Activated T-cell treated with anti-CD3 and anti-CD28 coated beads, Interleukin-2, amount 50 U/mL, for 48 hours (primary cell): ENCODE data around the gene MED25.
A peak's percentile ranks its signal among the peaks of the same experiment; 100 is the strongest.

ENCODE experiments used
- DNase-seq, 2 experiments: peaks; one replicate each; pipeline ENCODE4 v3.0.0-alpha.2; 2020

Gene MED25

GRCh38 chr19:49859682-49860335 is 41.7 kb downstream of the MED25 start:
- DNase-seq = no peak

GRCh38 chr19:49860336-49861102 is 42.4 kb downstream of the MED25 start:
- DNase-seq = no peak

GRCh38 chr19:49861107-49861506 is 43.0 kb downstream of the MED25 start:
- no peak for DNase-seq

GRCh38 chr19:49861541-49862378 is 43.7 kb downstream of the MED25 start:
- no peak for DNase-seq

GRCh38 chr19:49862391-49863253 is 44.5 kb downstream of the MED25 start:
- DNase-seq = peak; percentile 38 to 52

GRCh38 chr19:49863254-49863934 is 45.3 kb downstream of the MED25 start:
- DNase-seq = no peak

- DNase-seq = no peak
These were observed 45.8 kb downstream of the MED25 start for GRCh38 chr19:49863935-49864320.

- no peak for DNase-seq
These were observed 46.8 kb downstream of the MED25 start for GRCh38 chr19:49864890-49865289.

GRCh38 chr19:49866933-49867782 is 49.1 kb downstream of the MED25 start, which contains the start of gene PNKP:
PNKP (minus strand) TSS chr19:49867576; CDS start chr19:49867204, 372 bp downstream.
- DNase-seq = peak; percentile 92 to 94

- no peak for DNase-seq
These were observed 51.0 kb downstream of the MED25 start for GRCh38 chr19:49869009-49869483.

- peak; percentile 95 to 96 for DNase-seq
These were observed 51.6 kb downstream of the MED25 start for GRCh38 chr19:49869484-49870308.

- no peak for DNase-seq
These were observed 52.3 kb downstream of the MED25 start for GRCh38 chr19:49870309-49870901.

- DNase-seq = no peak
These were observed 53.4 kb downstream of the MED25 start for GRCh38 chr19:49871349-49871985.

- no peak for DNase-seq
These were observed 54.4 kb downstream of the MED25 start for GRCh38 chr19:49872245-49873128.

- DNase-seq = no peak
These were observed 55.0 kb downstream of the MED25 start for GRCh38 chr19:49873129-49873521.

- DNase-seq = no peak
These were observed 55.7 kb downstream of the MED25 start for GRCh38 chr19:49873834-49874233.

GRCh38 chr19:49874503-49875157 is 56.5 kb downstream of the MED25 start:
- DNase-seq = no peak
